H1 (cell line): ENCODE data around the gene COMMD6.

Experiments used
- BCL11A ChIP-seq, 2 experiments: IDR thresholded peaks; one replicate each; pipeline ENCODE4 v1.6.1; 2011; ENCODE audit warnings: low read depth in 2 of 2, low read length in 2 of 2, mild to moderate bottlenecking in 2 of 2
- BRCA1 ChIP-seq: IDR thresholded peaks from 2 replicates; pipeline ENCODE4 v1.6.1; 2012; ENCODE audit warnings: low read depth, low read length, improper control_type of control experiment
- CHD2 ChIP-seq: IDR thresholded peaks from 2 replicates; pipeline ENCODE4 v1.6.1; 2012; ENCODE audit warnings: low read length, improper control_type of control experiment
- EP300 ChIP-seq, 2 experiments: IDR thresholded peaks; 1 replicate in 1 of 2; 2 replicates in 1 of 2; pipeline ENCODE4 v1.6.1; 2011 to 2012; ENCODE audit warnings: low read depth in 2 of 2, low read length in 2 of 2, mild to moderate bottlenecking in 2 of 2, borderline replicate concordance in 1 of 2, inconsistent platforms in 1 of 2, moderate library complexity in 1 of 2
- EZH2 ChIP-seq: fragments of 200-600 bp; sonication (generic); IDR thresholded peaks from 2 replicates; pipeline ENCODE4 v1.7.1; 2012; ENCODE audit warnings: low read depth, mild to moderate bottlenecking, moderate library complexity, low read length, inconsistent platforms; ENCODE audit not compliant: severe bottlenecking
- JUN ChIP-seq: IDR thresholded peaks from 2 replicates; pipeline ENCODE4 v1.6.1; 2011; ENCODE audit warnings: low read depth, mild to moderate bottlenecking, improper control_type of control experiment, low read length
- JUND ChIP-seq: IDR thresholded peaks from 2 replicates; pipeline ENCODE4 v1.6.1; 2011; ENCODE audit warnings: mild to moderate bottlenecking, improper control_type of control experiment, low read length
- POLR2A ChIP-seq, 2 experiments: IDR thresholded peaks; 1 replicate in 1 of 2; 2 replicates in 1 of 2; pipeline ENCODE4 v1.6.1; 2011; ENCODE audit warnings: low read depth in 2 of 2, low read length in 2 of 2, mild to moderate bottlenecking in 2 of 2; ENCODE audit errors: control extremely low read depth in 1 of 2
- POLR2AphosphoS5 ChIP-seq: IDR thresholded peaks from 2 replicates; pipeline ENCODE4 v1.6.1; 2011; ENCODE audit warnings: low read depth, low read length
- SIRT6 ChIP-seq: IDR thresholded peaks from one replicate; pipeline ENCODE4 v1.7.1; 2012; ENCODE audit warnings: low read length, inconsistent platforms
- SP1 ChIP-seq: IDR thresholded peaks from 2 replicates; pipeline ENCODE4 v1.6.1; 2011; ENCODE audit warnings: low read depth, low read length
- SP2 ChIP-seq: IDR thresholded peaks from 2 replicates; pipeline ENCODE4 v1.6.1; 2012; ENCODE audit warnings: mild to moderate bottlenecking, low read length, inconsistent platforms
- TAF1 ChIP-seq: IDR thresholded peaks from 2 replicates; pipeline ENCODE4 v1.6.1; 2011; ENCODE audit warnings: mild to moderate bottlenecking, low read depth, low read length
- TF ChIP-seq, protein P1 (sequence below), 3 experiments: IDR thresholded peaks; 1 replicate in 2 of 3; 2 replicates in 1 of 3; pipeline versions ENCODE4 v1.5.1 to v1.6.1; 2011; ENCODE audit warnings: low read length in 3 of 3, mild to moderate bottlenecking in 3 of 3, inconsistent platforms in 2 of 3, low read depth in 1 of 3, moderate library complexity in 1 of 3; ENCODE audit not compliant: insufficient read depth in 1 of 3; ENCODE audit errors: control extremely low read depth in 1 of 3

DNA sequence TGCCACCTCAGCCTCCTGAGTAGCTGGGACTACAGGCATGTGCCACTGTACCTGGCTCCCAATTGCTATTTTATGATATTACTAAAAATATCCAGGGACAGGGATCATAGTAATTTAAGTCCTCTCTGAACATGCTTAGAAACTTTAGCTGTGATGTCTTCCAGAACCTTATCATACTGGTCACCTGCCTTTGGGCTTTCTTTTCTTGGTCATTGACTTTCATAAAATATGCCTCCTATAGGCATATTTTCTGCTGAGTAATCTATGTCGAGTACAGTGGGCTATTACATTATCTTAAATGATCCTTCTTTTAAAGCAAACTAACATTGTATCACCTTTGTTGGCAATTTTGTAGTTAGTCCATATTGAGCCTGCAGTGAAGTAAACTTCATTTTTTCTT is 18.2 kb upstream of the COMMD6 start:
- no peak for TF ChIP-seq BRCA1
- no peak for TF ChIP-seq EZH2
- TF ChIP-seq, protein P1, sequence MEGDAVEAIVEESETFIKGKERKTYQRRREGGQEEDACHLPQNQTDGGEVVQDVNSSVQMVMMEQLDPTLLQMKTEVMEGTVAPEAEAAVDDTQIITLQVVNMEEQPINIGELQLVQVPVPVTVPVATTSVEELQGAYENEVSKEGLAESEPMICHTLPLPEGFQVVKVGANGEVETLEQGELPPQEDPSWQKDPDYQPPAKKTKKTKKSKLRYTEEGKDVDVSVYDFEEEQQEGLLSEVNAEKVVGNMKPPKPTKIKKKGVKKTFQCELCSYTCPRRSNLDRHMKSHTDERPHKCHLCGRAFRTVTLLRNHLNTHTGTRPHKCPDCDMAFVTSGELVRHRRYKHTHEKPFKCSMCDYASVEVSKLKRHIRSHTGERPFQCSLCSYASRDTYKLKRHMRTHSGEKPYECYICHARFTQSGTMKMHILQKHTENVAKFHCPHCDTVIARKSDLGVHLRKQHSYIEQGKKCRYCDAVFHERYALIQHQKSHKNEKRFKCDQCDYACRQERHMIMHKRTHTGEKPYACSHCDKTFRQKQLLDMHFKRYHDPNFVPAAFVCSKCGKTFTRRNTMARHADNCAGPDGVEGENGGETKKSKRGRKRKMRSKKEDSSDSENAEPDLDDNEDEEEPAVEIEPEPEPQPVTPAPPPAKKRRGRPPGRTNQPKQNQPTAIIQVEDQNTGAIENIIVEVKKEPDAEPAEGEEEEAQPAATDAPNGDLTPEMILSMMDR (IDR thresholded peaks at IDR 0.05; ENCODE audit: control extremely low read depth in 1 of 3, insufficient read depth in 1 of 3, low read depth in 1 of 3, low read length in 3 of 3) = no peak
- TF ChIP-seq SIRT6 = no peak
- TF ChIP-seq POLR2A (IDR thresholded peaks at IDR 0.05; ENCODE audit: control extremely low read depth in 1 of 2, low read depth in 2 of 2, low read length in 2 of 2) = no peak
- TF ChIP-seq EP300 (IDR thresholded peaks at IDR 0.05; ENCODE audit: borderline replicate concordance in 1 of 2, low read depth in 2 of 2, low read length in 2 of 2) = no peak
- TF ChIP-seq POLR2AphosphoS5 = no peak
- TF ChIP-seq JUN = no peak
- TF ChIP-seq SP2 = no peak
- TF ChIP-seq BCL11A (IDR thresholded peaks at IDR 0.05; ENCODE audit: low read depth in 2 of 2, low read length in 2 of 2) = no peak
- no peak for TF ChIP-seq JUND
- no peak for TF ChIP-seq CHD2
- TF ChIP-seq SP1 = no peak
- no peak for TF ChIP-seq TAF1
